NCI-H1417 treated with DMSO at 0.1 percent for 48 hours (cell line): ENCODE results near the gene LAMA1.

Source experiments
- DNase-seq: peaks from one replicate; lab custom pipeline; 2025; lab: John Stamatoyannopoulos, UW

The LAMA1 gene

GRCh38 chr18:7056026-7056425 is 61.6 kb downstream of the LAMA1 start:
- no peak for DNase-seq

- DNase-seq: no peak
These were observed 67.6 kb downstream of the LAMA1 start for GRCh38 chr18:7049951-7050350.

- DNase-seq: no peak
These were observed 69.5 kb downstream of the LAMA1 start for GRCh38 chr18:7048081-7048480.

GRCh38 chr18:7047336-7047735 is 70.3 kb downstream of the LAMA1 start:
- no peak for DNase-seq

- no peak for DNase-seq
These were observed 79.2 kb downstream of the LAMA1 start for GRCh38 chr18:7038330-7038851.

GRCh38 chr18:7037470-7037869 is 80.1 kb downstream of the LAMA1 start:
- no peak for DNase-seq

GRCh38 chr18:7035807-7036206 is 81.8 kb downstream of the LAMA1 start:
- DNase-seq: no peak

- no peak for DNase-seq
These were observed 82.7 kb downstream of the LAMA1 start for GRCh38 chr18:7034924-7035323.

- no peak for DNase-seq
These were observed 85.1 kb downstream of the LAMA1 start for GRCh38 chr18:7032537-7032936.

GRCh38 chr18:7028625-7029024 is 89.0 kb downstream of the LAMA1 start:
- DNase-seq: no peak

- no peak for DNase-seq
These were observed 92.4 kb downstream of the LAMA1 start for GRCh38 chr18:7025194-7025593.

- DNase-seq: no peak
These were observed 94.0 kb downstream of the LAMA1 start for GRCh38 chr18:7023581-7023980.

- no peak for DNase-seq
These were observed 94.5 kb downstream of the LAMA1 start for GRCh38 chr18:7023063-7023580.

GRCh38 chr18:7021994-7022840 is 95.4 kb downstream of the LAMA1 start:
- no peak for DNase-seq

GRCh38 chr18:7020995-7021777 is 96.4 kb downstream of the LAMA1 start:
- DNase-seq: no peak

- no peak for DNase-seq
These were observed 100.6 kb downstream of the LAMA1 start for GRCh38 chr18:7017013-7017412.

GRCh38 chr18:7011142-7011541 is 106.5 kb downstream of the LAMA1 start:
- DNase-seq: no peak

- no peak for DNase-seq
These were observed 113.6 kb downstream of the LAMA1 start for GRCh38 chr18:7004009-7004408.

- no peak for DNase-seq
These were observed 115.5 kb downstream of the LAMA1 start for GRCh38 chr18:7002107-7002506.

- no peak for DNase-seq
These were observed 117.0 kb downstream of the LAMA1 start for GRCh38 chr18:7000484-7001096.

GRCh38 chr18:6997808-6998207 is 119.8 kb downstream of the LAMA1 start:
- DNase-seq: no peak

- DNase-seq: no peak
These were observed 122.7 kb downstream of the LAMA1 start for GRCh38 chr18:6994771-6995430.
